ENCODE results near the gene OR7A10.

Gene OR7A10

GRCh38 chr19:14818588-14818987 is 30.1 kb downstream of the OR7A10 start:
- no peaks in the 10 kb centered on the region for H3K36me3 ChIP-seq (ENCODE audit: insufficient read depth, insufficient read length, low read length)
- H3K9ac ChIP-seq (ENCODE audit: insufficient read length, low read depth), result no peak overlapping the region
- no peaks in the 10 kb centered on the region for H3K4me1 ChIP-seq (ENCODE audit: insufficient read depth, insufficient read length)
- DNase-seq (ENCODE audit: low read depth, low spot score), result no peak
- no peak for TF ChIP-seq SUZ12 (IDR thresholded peaks at IDR 0.05; ENCODE audit: extremely low read depth, insufficient read depth, insufficient read length)
- no peaks in the 10 kb centered on the region for H3K27me3 ChIP-seq (ENCODE audit: insufficient read depth, insufficient read length)
- no peaks in the 10 kb centered on the region for H3K9me3 ChIP-seq (ENCODE audit: insufficient read depth, low read length)
- H3K4me3 ChIP-seq (ENCODE audit: insufficient read length, low read depth), result no peak overlapping the region

- H3K27me3 ChIP-seq (ENCODE audit: insufficient read depth, insufficient read length), result no peaks in the 10 kb centered on the region
- H3K9ac ChIP-seq (ENCODE audit: insufficient read length, low read depth), result no peak overlapping the region
- H3K36me3 ChIP-seq (ENCODE audit: insufficient read depth, insufficient read length, low read length), result no peaks in the 10 kb centered on the region
- H3K4me3 ChIP-seq (ENCODE audit: insufficient read length, low read depth), result no peak overlapping the region
- H3K9me3 ChIP-seq (ENCODE audit: insufficient read depth, low read length), result no peaks in the 10 kb centered on the region
- DNase-seq (ENCODE audit: low read depth, low spot score), result no peak
- TF ChIP-seq ZNF274 (IDR thresholded peaks at IDR 0.05; ENCODE audit: low read depth, low read length) (no peak), SUZ12 (IDR thresholded peaks at IDR 0.05; ENCODE audit: extremely low read depth, insufficient read depth, insufficient read length) (no peak), YY1 (IDR thresholded peaks at IDR 0.05; ENCODE audit: insufficient read depth, insufficient read length) (no peak)
- no peaks in the 10 kb centered on the region for H3K4me1 ChIP-seq (ENCODE audit: insufficient read depth, insufficient read length)
These were observed 31.7 kb downstream of the OR7A10 start for GRCh38 chr19:14817052-14817451.

- TF ChIP-seq SUZ12 (IDR thresholded peaks at IDR 0.05; ENCODE audit: extremely low read depth, insufficient read depth, insufficient read length) (no peak), YY1 (IDR thresholded peaks at IDR 0.05; ENCODE audit: insufficient read depth, insufficient read length) (no peak), ZNF274 (IDR thresholded peaks at IDR 0.05; ENCODE audit: low read depth, low read length) (no peak)
- no peaks in the 10 kb centered on the region for H3K9me3 ChIP-seq (ENCODE audit: insufficient read depth, low read length)
- H3K36me3 ChIP-seq (ENCODE audit: insufficient read depth, insufficient read length, low read length), result no peaks in the 10 kb centered on the region
- no peaks in the 10 kb centered on the region for H3K4me1 ChIP-seq (ENCODE audit: insufficient read depth, insufficient read length)
- no peak overlapping the region for H3K4me3 ChIP-seq (ENCODE audit: insufficient read length, low read depth)
- no peak overlapping the region for H3K9ac ChIP-seq (ENCODE audit: insufficient read length, low read depth)
- DNase-seq (ENCODE audit: low read depth, low spot score), result no peak
- H3K27me3 ChIP-seq (ENCODE audit: insufficient read depth, insufficient read length), result peaks cover under 1% of the 10 kb centered on the region
These were observed 33.6 kb downstream of the OR7A10 start for GRCh38 chr19:14814982-14815652.

GRCh38 chr19:14809272-14810057 is 39.3 kb downstream of the OR7A10 start:
- TF ChIP-seq YY1 (IDR thresholded peaks at IDR 0.05; ENCODE audit: insufficient read depth, insufficient read length), result no peak
- no peak for TF ChIP-seq SUZ12 (IDR thresholded peaks at IDR 0.05; ENCODE audit: extremely low read depth, insufficient read depth, insufficient read length)
- TF ChIP-seq ZNF274 (IDR thresholded peaks at IDR 0.05; ENCODE audit: low read depth, low read length), result no peak
- DNase-seq (ENCODE audit: low read depth, low spot score), result no peak
- H3K4me3 ChIP-seq (ENCODE audit: insufficient read length, low read depth), result no peak overlapping the region
- H3K9ac ChIP-seq (ENCODE audit: insufficient read length, low read depth), result no peak overlapping the region
- no peaks in the 10 kb centered on the region for H3K4me1 ChIP-seq (ENCODE audit: insufficient read depth, insufficient read length)
- H3K36me3 ChIP-seq (ENCODE audit: insufficient read depth, insufficient read length, low read length), result no peaks in the 10 kb centered on the region
- no peaks in the 10 kb centered on the region for H3K9me3 ChIP-seq (ENCODE audit: insufficient read depth, low read length)
- H3K27me3 ChIP-seq (ENCODE audit: insufficient read depth, insufficient read length), result peaks cover 5% of the 10 kb centered on the region

- Histone ChIP-seq H3K4me1 (ENCODE audit: insufficient read depth, insufficient read length) (peaks cover 2% of the 10 kb centered on the region), H3K4me3 (ENCODE audit: insufficient read length, low read depth) (no peak overlapping the region), H3K27me3 (ENCODE audit: insufficient read depth, insufficient read length) (peaks cover 3% of the 10 kb centered on the region), H3K9ac (ENCODE audit: insufficient read length, low read depth) (no peak overlapping the region), H3K9me3 (ENCODE audit: insufficient read depth, low read length) (no peaks in the 10 kb centered on the region), H3K36me3 (ENCODE audit: insufficient read depth, insufficient read length, low read length) (no peaks in the 10 kb centered on the region)
- TF ChIP-seq SUZ12 (IDR thresholded peaks at IDR 0.05; ENCODE audit: extremely low read depth, insufficient read depth, insufficient read length), result no peak
- no peak for TF ChIP-seq YY1 (IDR thresholded peaks at IDR 0.05; ENCODE audit: insufficient read depth, insufficient read length)
- no peak for TF ChIP-seq ZNF274 (IDR thresholded peaks at IDR 0.05; ENCODE audit: low read depth, low read length)
- DNase-seq (ENCODE audit: low read depth, low spot score), result no peak
These were observed 44.0 kb downstream of the OR7A10 start for GRCh38 chr19:14804765-14805164.

- no peak for DNase-seq (ENCODE audit: low read depth, low spot score)
- H3K9me3 ChIP-seq (ENCODE audit: insufficient read depth, low read length), result no peaks in the 10 kb centered on the region
- H3K9ac ChIP-seq (ENCODE audit: insufficient read length, low read depth), result no peak overlapping the region
- H3K4me1 ChIP-seq (ENCODE audit: insufficient read depth, insufficient read length), result no peaks in the 10 kb centered on the region
- no peak for TF ChIP-seq SUZ12 (IDR thresholded peaks at IDR 0.05; ENCODE audit: extremely low read depth, insufficient read depth, insufficient read length)
- no peak for TF ChIP-seq YY1 (IDR thresholded peaks at IDR 0.05; ENCODE audit: insufficient read depth, insufficient read length)
- no peak for TF ChIP-seq ZNF274 (IDR thresholded peaks at IDR 0.05; ENCODE audit: low read depth, low read length)
- H3K4me3 ChIP-seq (ENCODE audit: insufficient read length, low read depth), result no peak overlapping the region
- no peaks in the 10 kb centered on the region for H3K27me3 ChIP-seq (ENCODE audit: insufficient read depth, insufficient read length)
- no peaks in the 10 kb centered on the region for H3K36me3 ChIP-seq (ENCODE audit: insufficient read depth, insufficient read length, low read length)
These were observed 50.0 kb downstream of the OR7A10 start for GRCh38 chr19:14798760-14799159.

- Histone ChIP-seq H3K9ac (ENCODE audit: insufficient read length, low read depth) (no peak overlapping the region), H3K4me1 (ENCODE audit: insufficient read depth, insufficient read length) (no peaks in the 10 kb centered on the region), H3K4me3 (ENCODE audit: insufficient read length, low read depth) (no peak overlapping the region), H3K27me3 (ENCODE audit: insufficient read depth, insufficient read length) (no peaks in the 10 kb centered on the region), H3K9me3 (ENCODE audit: insufficient read depth, low read length) (no peaks in the 10 kb centered on the region), H3K36me3 (ENCODE audit: insufficient read depth, insufficient read length, low read length) (no peaks in the 10 kb centered on the region)
- DNase-seq (ENCODE audit: low read depth, low spot score), result no peak
- TF ChIP-seq ZNF274 (IDR thresholded peaks at IDR 0.05; ENCODE audit: low read depth, low read length) (no peak), YY1 (IDR thresholded peaks at IDR 0.05; ENCODE audit: insufficient read depth, insufficient read length) (no peak), SUZ12 (IDR thresholded peaks at IDR 0.05; ENCODE audit: extremely low read depth, insufficient read depth, insufficient read length) (no peak)
These were observed 52.7 kb downstream of the OR7A10 start for GRCh38 chr19:14796021-14796420.
